ENCODE measurements around the gene TUBE1. TPM values are rescaled to one million over a fixed set of nuclear protein-coding genes. Genes with fewer than 3 reads are reported as not detected.

TUBE1 gene
- total RNA-seq, 1 donor from 2014 or later, result 20.9 TPM

GRCh38 chr6:112029045-112029822 is 58.0 kb downstream of the TUBE1 start:
- no peaks in the 10 kb centered on the region for H3K27me3 ChIP-seq (ENCODE audit: control insufficient read depth in 3 of 3, insufficient read depth in 3 of 3, low read length in 3 of 3)
- peaks cover 0 to 2% (median 0%) of the 10 kb centered on the region in 3 donors for H3K9me3 ChIP-seq (ENCODE audit: control insufficient read depth in 3 of 3, low read length in 3 of 3)
- H3K36me3 ChIP-seq (ENCODE audit: control insufficient read depth in 3 of 3, insufficient read depth in 3 of 3, low read length in 3 of 3), result no peaks in the 10 kb centered on the region
- no peak overlapping the region for H3K4me3 ChIP-seq (ENCODE audit: low read length in 3 of 3)
- H3K9ac ChIP-seq (ENCODE audit: low read depth in 1 of 3, low read length in 3 of 3), result no peak overlapping the region
- H3K27ac ChIP-seq (ENCODE audit: low read depth, low read length), result no peak overlapping the region
- H3K4me1 ChIP-seq (ENCODE audit: control insufficient read depth in 3 of 3, insufficient read depth in 3 of 3, low read length in 3 of 3), result peaks cover 0 to 11% (median 2%) of the 10 kb centered on the region in 3 donors

- H3K27ac ChIP-seq (ENCODE audit: low read depth, low read length), result no peak overlapping the region
- H3K4me1 ChIP-seq (ENCODE audit: control insufficient read depth in 3 of 3, insufficient read depth in 3 of 3, low read length in 3 of 3), result peaks cover 0 to 11% (median 2%) of the 10 kb centered on the region in 3 donors
- H3K9ac ChIP-seq (ENCODE audit: low read depth in 1 of 3, low read length in 3 of 3), result no peak overlapping the region
- no peaks in the 10 kb centered on the region for H3K36me3 ChIP-seq (ENCODE audit: control insufficient read depth in 3 of 3, insufficient read depth in 3 of 3, low read length in 3 of 3)
- H3K27me3 ChIP-seq (ENCODE audit: control insufficient read depth in 3 of 3, insufficient read depth in 3 of 3, low read length in 3 of 3), result no peaks in the 10 kb centered on the region
- H3K4me3 ChIP-seq (ENCODE audit: low read length in 3 of 3), result no peak overlapping the region
- peaks cover 0 to 2% (median 2%) of the 10 kb centered on the region in 3 donors for H3K9me3 ChIP-seq (ENCODE audit: control insufficient read depth in 3 of 3, low read length in 3 of 3)
Observed at GRCh38 chr6:112027942-112028674, 59.2 kb downstream of the TUBE1 start.

- H3K27ac ChIP-seq (ENCODE audit: low read depth, low read length), result no peak overlapping the region
Observed at GRCh38 chr6:112026933-112027332, 60.3 kb downstream of the TUBE1 start.

GRCh38 chr6:112024464-112024863 is 62.8 kb downstream of the TUBE1 start:
- H3K4me1 ChIP-seq (ENCODE audit: control insufficient read depth in 3 of 3, insufficient read depth in 3 of 3, low read length in 3 of 3), result peaks cover 4 to 6% (median 4%) of the 10 kb centered on the region in 3 donors
- H3K27ac ChIP-seq (ENCODE audit: low read depth, low read length), result no peak overlapping the region
- no peaks in the 10 kb centered on the region for H3K27me3 ChIP-seq (ENCODE audit: control insufficient read depth in 3 of 3, insufficient read depth in 3 of 3, low read length in 3 of 3)
- H3K9ac ChIP-seq (ENCODE audit: low read depth in 1 of 3, low read length in 3 of 3), result no peak overlapping the region
- peaks cover 0 to 2% (median 2%) of the 10 kb centered on the region in 3 donors for H3K9me3 ChIP-seq (ENCODE audit: control insufficient read depth in 3 of 3, low read length in 3 of 3)
- no peaks in the 10 kb centered on the region for H3K36me3 ChIP-seq (ENCODE audit: control insufficient read depth in 3 of 3, insufficient read depth in 3 of 3, low read length in 3 of 3)
- no peak overlapping the region for H3K4me3 ChIP-seq (ENCODE audit: low read length in 3 of 3)

More at GRCh38 chr6:112026933-112027332, 60.3 kb downstream of the TUBE1 start:
- peaks cover 0 to 2% (median 2%) of the 10 kb centered on the region in 3 donors for H3K9me3 ChIP-seq (ENCODE audit: control insufficient read depth in 3 of 3, low read length in 3 of 3)
- H3K9ac ChIP-seq (ENCODE audit: low read depth in 1 of 3, low read length in 3 of 3), result no peak overlapping the region
- H3K27me3 ChIP-seq (ENCODE audit: control insufficient read depth in 3 of 3, insufficient read depth in 3 of 3, low read length in 3 of 3), result no peaks in the 10 kb centered on the region
- H3K4me3 ChIP-seq (ENCODE audit: low read length in 3 of 3), result no peak overlapping the region
- H3K36me3 ChIP-seq (ENCODE audit: control insufficient read depth in 3 of 3, insufficient read depth in 3 of 3, low read length in 3 of 3), result no peaks in the 10 kb centered on the region
- H3K4me1 ChIP-seq (ENCODE audit: control insufficient read depth in 3 of 3, insufficient read depth in 3 of 3, low read length in 3 of 3), result peaks cover 0 to 9% (median 1%) of the 10 kb centered on the region in 3 donors

- H3K27ac ChIP-seq (ENCODE audit: low read depth, low read length), result no peak overlapping the region
- no peaks in the 10 kb centered on the region for H3K36me3 ChIP-seq (ENCODE audit: control insufficient read depth in 3 of 3, insufficient read depth in 3 of 3, low read length in 3 of 3)
- peaks cover 13 to 16% (median 16%) of the 10 kb centered on the region in 3 donors for H3K4me1 ChIP-seq (ENCODE audit: control insufficient read depth in 3 of 3, insufficient read depth in 3 of 3, low read length in 3 of 3)
- peaks cover 0 to 2% (median 2%) of the 10 kb centered on the region in 3 donors for H3K9me3 ChIP-seq (ENCODE audit: control insufficient read depth in 3 of 3, low read length in 3 of 3)
- no peak overlapping the region for H3K9ac ChIP-seq (ENCODE audit: low read depth in 1 of 3, low read length in 3 of 3)
- no peak overlapping the region for H3K4me3 ChIP-seq (ENCODE audit: low read length in 3 of 3)
- no peaks in the 10 kb centered on the region for H3K27me3 ChIP-seq (ENCODE audit: control insufficient read depth in 3 of 3, insufficient read depth in 3 of 3, low read length in 3 of 3)
Observed at GRCh38 chr6:112022749-112023148, 64.5 kb downstream of the TUBE1 start.

GRCh38 chr6:112021691-112022310 is 65.5 kb downstream of the TUBE1 start:
- Histone ChIP-seq H3K9ac (ENCODE audit: low read depth in 1 of 3, low read length in 3 of 3) (no peak overlapping the region), H3K4me1 (ENCODE audit: control insufficient read depth in 3 of 3, insufficient read depth in 3 of 3, low read length in 3 of 3) (peaks cover 13 to 20% (median 16%) of the 10 kb centered on the region in 3 donors), H3K9me3 (ENCODE audit: control insufficient read depth in 3 of 3, low read length in 3 of 3) (peaks cover 0 to 2% (median 2%) of the 10 kb centered on the region in 3 donors), H3K4me3 (ENCODE audit: low read length in 3 of 3) (no peak overlapping the region), H3K27me3 (ENCODE audit: control insufficient read depth in 3 of 3, insufficient read depth in 3 of 3, low read length in 3 of 3) (no peaks in the 10 kb centered on the region), H3K36me3 (ENCODE audit: control insufficient read depth in 3 of 3, insufficient read depth in 3 of 3, low read length in 3 of 3) (no peaks in the 10 kb centered on the region), H3K27ac (ENCODE audit: low read depth, low read length) (no peak overlapping the region)

Other genes with a start within 250 kb of the TUBE1 start
- gene FYN, start 214.0 kb downstream of the TUBE1 start, total RNA-seq, result 124 TPM
- not detected for gene CCN6, start 33.4 kb downstream of the TUBE1 start, total RNA-seq
- gene FAM229B, start 109 bp upstream of the TUBE1 start, total RNA-seq, result 6.3 TPM
- 248 TPM for gene LAMA4, start 167.1 kb upstream of the TUBE1 start, total RNA-seq